GM18498 (cell line): ENCODE results near the gene CCDC192.
"Not testable (repeated sequence)": the region's sequence is repeated elsewhere in the genome, so short reads cannot be mapped to it uniquely, and the experiment has no call there.

Experiments
- ATAC-seq: cut with Tn5 transposase; IDR thresholded peaks from one replicate; pipeline ENCODE4 v1.9.1; 2021; ENCODE audit warnings: mild to moderate bottlenecking, moderate library complexity; ENCODE audit not compliant: unreplicated experiment

The CCDC192 gene

GRCh38 chr5:127839496-127840197, 136.5 kb downstream of the CCDC192 start:
- peak; percentile 52 for ATAC-seq

- peak; percentile 73 for ATAC-seq
Observed at GRCh38 chr5:127840198-127840524, 137.0 kb downstream of the CCDC192 start.

- no peak for ATAC-seq
Observed at GRCh38 chr5:127840809-127841208, 137.6 kb downstream of the CCDC192 start.

- ATAC-seq: no peak
Observed at GRCh38 chr5:127844581-127845021, 141.4 kb downstream of the CCDC192 start.

GRCh38 chr5:127846884-127847283, 143.7 kb downstream of the CCDC192 start:
- no peak for ATAC-seq

GRCh38 chr5:127847641-127848040, 144.4 kb downstream of the CCDC192 start:
- ATAC-seq: not testable (repeated sequence)

- ATAC-seq: no peak
Observed at GRCh38 chr5:127848098-127848497, 144.9 kb downstream of the CCDC192 start.

- no peak for ATAC-seq
Observed at GRCh38 chr5:127849408-127849807, 146.2 kb downstream of the CCDC192 start.

- no peak for ATAC-seq
Observed at GRCh38 chr5:127849891-127850290, 146.7 kb downstream of the CCDC192 start.

GRCh38 chr5:127851964-127852363, 148.8 kb downstream of the CCDC192 start:
- ATAC-seq: no peak

GRCh38 chr5:127854520-127854919, 151.3 kb downstream of the CCDC192 start:
- ATAC-seq: no peak

- ATAC-seq: peak; percentile 89
Observed at GRCh38 chr5:127856292-127856691, 153.1 kb downstream of the CCDC192 start.

GRCh38 chr5:127858116-127858784, 155.1 kb downstream of the CCDC192 start:
- no peak for ATAC-seq

- no peak for ATAC-seq
Observed at GRCh38 chr5:127860291-127860690, 157.1 kb downstream of the CCDC192 start.

GRCh38 chr5:127863161-127863560, 160.0 kb downstream of the CCDC192 start:
- no peak for ATAC-seq

- ATAC-seq: no peak
Observed at GRCh38 chr5:127863610-127864395, 160.6 kb downstream of the CCDC192 start.

- no peak for ATAC-seq
Observed at GRCh38 chr5:127864511-127864910, 161.3 kb downstream of the CCDC192 start.

- no peak for ATAC-seq
Observed at GRCh38 chr5:127865273-127865672, 162.1 kb downstream of the CCDC192 start.

- peak; percentile 46 for ATAC-seq
Observed at GRCh38 chr5:127867022-127867783, 164.0 kb downstream of the CCDC192 start.

- peak; percentile 67 for ATAC-seq
Observed at GRCh38 chr5:127870914-127871313, 167.7 kb downstream of the CCDC192 start.
